SK-N-DZ (cell line): ENCODE measurements around the gene S1PR3.

Experiments
- DNase-seq: peaks from one replicate; pipeline ENCODE4 v3.0.0-alpha.2; 2015; ENCODE audit warnings: low spot score

The S1PR3 gene

DNA sequence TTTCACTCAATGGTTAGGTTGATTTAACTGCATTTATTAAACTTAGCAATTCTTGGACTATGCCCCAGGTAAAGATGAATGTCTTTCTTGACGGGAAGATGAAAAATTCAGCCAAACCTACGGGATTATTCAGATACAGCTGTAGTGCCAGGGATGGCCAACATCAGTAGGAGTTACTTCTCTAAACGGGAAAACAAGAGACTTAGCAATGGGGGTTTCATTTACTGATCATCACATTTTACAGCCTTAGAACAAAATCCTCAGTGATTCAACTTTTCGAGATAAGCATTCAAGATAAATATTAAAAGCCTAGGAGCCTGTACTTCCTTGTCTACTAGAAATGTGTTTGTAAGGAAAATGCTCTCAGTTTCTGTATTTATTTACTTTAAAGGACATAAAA is 46.1 kb downstream of the S1PR3 start:
- no peak for DNase-seq

GRCh38 chr9:89037891-89038290 is 46.6 kb downstream of the S1PR3 start:
- DNase-seq = no peak

DNA sequence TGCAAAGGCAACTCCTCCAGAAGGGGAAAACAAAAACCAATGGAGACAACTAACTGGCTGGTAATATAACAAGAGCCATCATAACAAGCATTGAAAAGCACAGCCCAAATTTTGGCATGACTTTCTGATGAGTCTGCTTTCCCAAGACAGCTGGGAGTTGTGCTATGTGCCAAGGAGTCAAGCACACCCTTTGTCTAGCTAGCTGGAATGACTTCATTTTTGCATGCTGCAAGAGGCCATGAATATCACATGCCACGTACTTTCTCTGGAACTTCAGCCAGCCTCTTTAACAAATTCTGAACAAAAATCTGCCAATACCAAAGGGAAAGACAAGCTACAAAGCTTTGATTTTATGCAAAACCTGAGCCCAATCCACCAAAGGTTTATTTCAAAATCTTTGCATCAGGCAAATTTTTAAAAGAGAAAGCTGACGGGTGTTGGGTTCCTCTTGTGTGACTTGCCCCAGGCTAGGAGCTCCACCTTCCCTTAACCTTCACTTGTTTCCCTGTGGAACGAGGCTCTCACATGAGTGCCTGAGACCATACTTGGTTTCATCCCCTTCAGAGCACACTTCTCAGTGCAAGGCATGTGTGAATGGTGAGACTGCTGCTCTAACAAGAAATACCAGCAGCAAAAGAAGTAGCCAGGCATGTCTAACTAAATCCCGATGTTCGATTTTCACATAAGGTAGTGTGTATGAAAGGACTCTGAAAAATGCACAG is 47.3 kb downstream of the S1PR3 start:
- no peak for DNase-seq

GRCh38 chr9:89039104-89039465 is 47.8 kb downstream of the S1PR3 start:
- no peak for DNase-seq

DNA sequence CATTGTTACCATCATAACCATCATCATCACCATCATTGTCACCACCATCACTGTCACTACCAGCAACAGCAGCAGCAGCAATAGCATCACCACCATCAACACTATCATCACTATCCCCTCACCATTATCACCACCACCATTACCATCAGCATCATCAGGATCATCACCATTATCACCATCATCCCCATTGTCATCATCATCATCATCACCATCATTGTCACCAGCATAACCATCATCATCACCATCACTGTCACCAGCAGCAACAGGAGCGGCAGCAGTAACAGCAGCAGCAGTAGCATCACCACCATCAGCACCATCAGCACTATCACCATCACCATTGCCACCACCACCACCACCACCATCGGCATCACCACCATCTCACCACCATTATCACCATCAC is 48.4 kb downstream of the S1PR3 start:
- DNase-seq = no peak

DNA sequence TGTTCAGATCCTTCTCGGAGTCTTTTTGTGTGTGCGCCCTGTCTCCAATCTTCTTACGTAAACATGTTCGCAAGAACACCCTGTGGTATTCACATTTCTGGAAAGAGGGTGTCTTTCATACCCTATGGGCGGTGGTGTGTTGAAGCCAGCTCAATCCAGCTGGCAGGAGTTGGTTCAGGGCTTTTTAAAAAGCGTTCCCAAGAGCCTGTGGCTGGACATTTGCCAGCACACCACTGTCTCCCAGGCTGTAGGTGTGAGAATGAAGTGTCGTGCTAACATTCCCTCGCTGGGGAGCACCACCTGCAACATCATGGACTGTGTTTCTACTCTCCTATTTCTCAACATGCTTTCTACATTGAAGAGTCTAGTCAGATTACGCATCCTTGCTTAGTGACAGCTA is 51.7 kb downstream of the S1PR3 start:
- no peak for DNase-seq

- DNase-seq = no peak
Observed at GRCh38 chr9:89044104-89044503, 52.8 kb downstream of the S1PR3 start.

GRCh38 chr9:89044881-89045280 is 53.6 kb downstream of the S1PR3 start:
- DNase-seq = no peak

DNA sequence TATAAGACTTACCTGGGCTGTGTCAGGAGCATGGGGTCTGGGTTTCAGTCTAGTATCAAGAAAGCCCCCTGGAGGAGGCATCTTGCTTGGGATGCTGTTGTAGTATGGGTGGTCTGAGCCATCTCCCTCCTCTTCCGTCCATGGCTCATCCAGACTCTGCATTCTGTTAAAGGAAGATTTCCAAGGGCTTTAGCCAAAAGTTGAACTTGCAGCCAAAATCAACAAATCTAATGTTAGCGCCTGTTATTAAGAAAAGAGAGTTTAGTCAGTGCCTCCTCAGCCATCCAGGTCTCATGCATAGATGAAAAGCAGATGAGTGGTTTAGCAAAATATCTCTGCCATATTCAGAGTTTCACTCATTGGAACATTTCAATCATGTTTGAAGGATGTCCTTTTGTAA is 55.6 kb downstream of the S1PR3 start:
- DNase-seq = no peak

- DNase-seq = no peak
Observed at GRCh38 chr9:89047667-89048066, 56.4 kb downstream of the S1PR3 start.

DNA sequence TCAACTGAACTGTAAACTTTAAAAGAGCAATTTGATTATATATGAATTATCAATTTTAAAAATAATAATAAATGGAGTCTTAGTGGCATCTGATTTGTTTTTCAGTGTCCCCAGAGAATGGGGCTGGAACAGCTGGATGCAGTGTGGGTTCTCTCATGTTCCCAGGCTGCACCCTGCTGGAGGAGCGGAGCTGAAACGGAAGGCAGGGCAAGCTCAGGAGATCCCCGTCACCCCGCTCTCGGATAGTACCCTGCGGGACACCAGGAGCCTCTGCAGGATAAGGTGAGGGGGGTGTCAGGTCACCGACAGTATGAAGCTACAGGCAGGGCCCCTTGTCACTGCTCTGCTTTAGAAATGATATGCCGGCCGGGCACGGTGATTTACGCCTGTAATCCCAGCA is 57.3 kb downstream of the S1PR3 start:
- DNase-seq = no peak

GRCh38 chr9:89049646-89050045 is 58.4 kb downstream of the S1PR3 start:
- DNase-seq = no peak

DNA sequence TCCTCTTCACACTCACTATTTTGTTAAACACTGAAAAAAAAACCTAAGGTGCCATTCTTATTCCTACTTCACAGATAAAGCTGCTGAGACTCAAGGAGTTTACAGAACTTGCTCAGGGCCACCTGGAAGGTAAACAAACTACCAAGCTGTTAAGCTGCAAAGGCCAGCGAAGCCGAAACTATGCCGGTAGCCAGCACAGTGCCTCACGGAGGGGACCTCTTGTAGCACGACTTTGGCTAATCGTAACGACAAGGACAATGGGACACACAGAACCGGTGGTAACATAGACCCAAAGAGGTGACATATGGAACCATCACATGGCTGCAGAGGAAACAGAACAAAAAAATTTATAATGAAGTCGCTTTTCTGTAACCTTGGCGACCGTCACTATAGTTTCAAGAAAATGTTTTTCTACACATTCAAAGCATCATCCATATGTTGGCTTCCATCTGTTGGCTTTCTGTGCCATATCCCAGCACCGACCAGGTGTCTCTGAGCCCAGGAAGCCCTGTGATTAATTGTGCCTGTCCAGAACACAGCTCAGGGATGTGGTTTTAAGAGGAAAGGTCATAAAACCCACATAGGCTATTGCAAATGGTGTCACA is 60.3 kb downstream of the S1PR3 start:
- DNase-seq = no peak

GRCh38 chr9:89052470-89053097 is 61.3 kb downstream of the S1PR3 start:
- DNase-seq = no peak

- DNase-seq = no peak
Observed at GRCh38 chr9:89053301-89053700, 62.0 kb downstream of the S1PR3 start.
